ENCODE data around the gene ADAMTSL2. TPM values are rescaled to one million over a fixed set of nuclear protein-coding genes. Genes with fewer than 3 reads are reported as not detected.

ADAMTSL2 gene
- polyA plus RNA-seq, 2 of the 4 experiments (the other 2 are of a cell fraction): not detected

DNA sequence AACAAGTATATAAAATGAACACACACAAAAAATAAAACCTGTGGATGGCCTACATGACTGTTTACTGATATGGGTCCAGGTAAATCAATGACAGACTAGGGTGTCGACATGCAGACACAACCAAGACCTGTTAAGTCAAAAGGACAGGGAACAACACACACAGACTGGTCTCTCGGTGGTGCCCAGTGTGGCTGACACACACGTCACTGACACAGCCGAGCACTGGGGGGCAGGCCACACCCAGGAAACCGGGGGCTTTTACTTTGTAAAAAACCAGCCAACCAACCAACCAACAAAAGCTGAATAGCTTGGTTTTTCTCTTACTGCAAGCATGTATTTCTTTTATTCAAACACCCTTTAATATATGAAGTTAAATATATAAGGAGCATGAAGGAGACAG lies 69.7 kb downstream of the ADAMTSL2 start:
- ChIA-PET CTCF (interaction anchor here (1.3 to 2.0 kb wide), 2 partner anchors 15 to 49 kb away, joined by 3 to 5 read pairs; no protein-coding TSS in a partner anchor), POLR2A (no interaction called here)
- TF ChIP-seq, protein P1, sequence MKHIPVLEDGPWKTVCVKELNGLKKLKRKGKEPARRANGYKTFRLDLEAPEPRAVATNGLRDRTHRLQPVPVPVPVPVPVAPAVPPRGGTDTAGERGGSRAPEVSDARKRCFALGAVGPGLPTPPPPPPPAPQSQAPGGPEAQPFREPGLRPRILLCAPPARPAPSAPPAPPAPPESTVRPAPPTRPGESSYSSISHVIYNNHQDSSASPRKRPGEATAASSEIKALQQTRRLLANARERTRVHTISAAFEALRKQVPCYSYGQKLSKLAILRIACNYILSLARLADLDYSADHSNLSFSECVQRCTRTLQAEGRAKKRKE (CRISPR knock-in tag; IDR thresholded peaks at IDR 0.05; ENCODE audit: low read depth): no peak
- TF ChIP-seq, protein P2, sequence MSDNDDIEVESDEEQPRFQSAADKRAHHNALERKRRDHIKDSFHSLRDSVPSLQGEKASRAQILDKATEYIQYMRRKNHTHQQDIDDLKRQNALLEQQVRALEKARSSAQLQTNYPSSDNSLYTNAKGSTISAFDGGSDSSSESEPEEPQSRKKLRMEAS (IDR thresholded peaks at IDR 0.05): no peak
- no peak for TF ChIP-seq HOXB13 (CRISPR knock-in tag; IDR thresholded peaks at IDR 0.05; ENCODE audit: low read depth)
- TF ChIP-seq, protein P3, sequence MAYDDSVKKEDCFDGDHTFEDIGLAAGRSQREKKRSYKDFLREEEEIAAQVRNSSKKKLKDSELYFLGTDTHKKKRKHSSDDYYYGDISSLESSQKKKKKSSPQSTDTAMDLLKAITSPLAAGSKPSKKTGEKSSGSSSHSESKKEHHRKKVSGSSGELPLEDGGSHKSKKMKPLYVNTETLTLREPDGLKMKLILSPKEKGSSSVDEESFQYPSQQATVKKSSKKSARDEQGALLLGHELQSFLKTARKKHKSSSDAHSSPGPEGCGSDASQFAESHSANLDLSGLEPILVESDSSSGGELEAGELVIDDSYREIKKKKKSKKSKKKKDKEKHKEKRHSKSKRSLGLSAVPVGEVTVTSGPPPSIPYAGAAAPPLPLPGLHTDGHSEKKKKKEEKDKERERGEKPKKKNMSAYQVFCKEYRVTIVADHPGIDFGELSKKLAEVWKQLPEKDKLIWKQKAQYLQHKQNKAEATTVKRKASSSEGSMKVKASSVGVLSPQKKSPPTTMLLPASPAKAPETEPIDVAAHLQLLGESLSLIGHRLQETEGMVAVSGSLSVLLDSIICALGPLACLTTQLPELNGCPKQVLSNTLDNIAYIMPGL (CRISPR knock-in tag; IDR thresholded peaks at IDR 0.05; ENCODE audit: borderline replicate concordance): no peak
- TF ChIP-seq, protein P4, sequence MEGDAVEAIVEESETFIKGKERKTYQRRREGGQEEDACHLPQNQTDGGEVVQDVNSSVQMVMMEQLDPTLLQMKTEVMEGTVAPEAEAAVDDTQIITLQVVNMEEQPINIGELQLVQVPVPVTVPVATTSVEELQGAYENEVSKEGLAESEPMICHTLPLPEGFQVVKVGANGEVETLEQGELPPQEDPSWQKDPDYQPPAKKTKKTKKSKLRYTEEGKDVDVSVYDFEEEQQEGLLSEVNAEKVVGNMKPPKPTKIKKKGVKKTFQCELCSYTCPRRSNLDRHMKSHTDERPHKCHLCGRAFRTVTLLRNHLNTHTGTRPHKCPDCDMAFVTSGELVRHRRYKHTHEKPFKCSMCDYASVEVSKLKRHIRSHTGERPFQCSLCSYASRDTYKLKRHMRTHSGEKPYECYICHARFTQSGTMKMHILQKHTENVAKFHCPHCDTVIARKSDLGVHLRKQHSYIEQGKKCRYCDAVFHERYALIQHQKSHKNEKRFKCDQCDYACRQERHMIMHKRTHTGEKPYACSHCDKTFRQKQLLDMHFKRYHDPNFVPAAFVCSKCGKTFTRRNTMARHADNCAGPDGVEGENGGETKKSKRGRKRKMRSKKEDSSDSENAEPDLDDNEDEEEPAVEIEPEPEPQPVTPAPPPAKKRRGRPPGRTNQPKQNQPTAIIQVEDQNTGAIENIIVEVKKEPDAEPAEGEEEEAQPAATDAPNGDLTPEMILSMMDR (IDR thresholded peaks at IDR 0.05): no peak
- TF ChIP-seq EHF (CRISPR knock-in tag; IDR thresholded peaks at IDR 0.05): no peak
- TF ChIP-seq MAFK (IDR thresholded peaks at IDR 0.05; ENCODE audit: partially characterized antibody): no peak
- no peak for TF ChIP-seq CBX2 (IDR thresholded peaks at IDR 0.05; ENCODE audit: borderline replicate concordance, low read depth)
- TF ChIP-seq MYC (IDR thresholded peaks at IDR 0.05; ENCODE audit: borderline replicate concordance, low read length): no peak
- no peak for TF ChIP-seq SMC3 (IDR thresholded peaks at IDR 0.05)
- TF ChIP-seq MAZ (IDR thresholded peaks at IDR 0.05; ENCODE audit: borderline replicate concordance, low read depth, low read length): no peak
- no peak for TF ChIP-seq RARB (CRISPR knock-in tag; IDR thresholded peaks at IDR 0.05)
- no peak for TF ChIP-seq RCOR1 (IDR thresholded peaks at IDR 0.05; ENCODE audit: low read depth, low read length)
- TF ChIP-seq RAD21 (conservative IDR thresholded peaks at IDR 0.05 in 1 of 2, IDR thresholded peaks at IDR 0.05 in 1 of 2): no peak
- TF ChIP-seq RNF2 (IDR thresholded peaks at IDR 0.05; ENCODE audit: borderline replicate concordance, low read depth): no peak
- TF ChIP-seq NFE2L2 (conservative IDR thresholded peaks at IDR 0.05; ENCODE audit: low read length): no peak
- TF ChIP-seq KDM1A (IDR thresholded peaks at IDR 0.05; ENCODE audit: low read depth): no peak
- TF ChIP-seq RFX5 (IDR thresholded peaks at IDR 0.05): no peak
- no peak for TF ChIP-seq ZSCAN20 (CRISPR knock-in tag; IDR thresholded peaks at IDR 0.05)
- H3K27ac ChIP-seq: no peak overlapping the region
- FAIRE-seq (no peak), ATAC-seq (no peak), DNase-seq (ENCODE audit: low read depth in 1 of 2, low spot score in 1 of 2) (no peak)
- H3K4me2 ChIP-seq: no peak overlapping the region
- H3K9me3 ChIP-seq: peaks cover 2% of the 10 kb centered on the region; the same call in 1 of the 3 replicates
- no peak overlapping the region for H3K4me3 ChIP-seq
- 15% methylated on average over 5 of the region's 5 CpGs for WGBS (ENCODE audit: missing lambda C conversion rate)
- H3K4me1 ChIP-seq: no peaks in the 10 kb centered on the region

DNA sequence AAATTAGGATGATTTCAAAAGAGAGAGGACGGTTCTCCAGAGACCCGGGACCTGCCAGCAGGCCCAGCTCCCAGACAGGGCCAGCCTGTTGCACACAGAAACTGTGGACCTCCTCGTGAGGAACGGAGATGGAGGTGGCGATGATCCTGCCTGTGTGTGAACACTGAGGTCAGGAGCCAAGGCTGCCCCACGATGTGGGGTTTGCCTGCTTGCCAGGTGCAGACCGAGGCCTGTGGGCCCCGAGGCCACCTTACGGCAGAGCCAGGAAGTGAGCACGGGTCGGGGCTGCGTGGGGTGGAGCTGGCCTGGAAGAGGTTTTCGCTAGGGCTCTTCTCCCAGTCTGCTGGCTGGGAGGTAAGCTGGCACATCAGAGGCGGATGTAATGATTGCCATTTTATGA lies 70.4 kb downstream of the ADAMTSL2 start:
- 32% methylated on average over 12 of the region's 14 CpGs for WGBS (ENCODE audit: missing lambda C conversion rate)
- no peak overlapping the region for H3K4me2 ChIP-seq
- DNase-seq (ENCODE audit: low read depth in 1 of 2, low spot score in 1 of 2): no peak
- ATAC-seq: peak in 1 of 2 experiments; percentile 61; a peak in 3 of 6 replicates
- CTCF ChIA-PET: interaction anchor here (1.2 kb wide), 2 partner anchors 11 to 26 kb away, joined by 3 to 4 read pairs; no protein-coding TSS in a partner anchor
- TF ChIP-seq HOXB13 (CRISPR knock-in tag; IDR thresholded peaks at IDR 0.05; ENCODE audit: low read depth) (no peak), RARB (CRISPR knock-in tag; IDR thresholded peaks at IDR 0.05) (no peak), HOXA7 (CRISPR knock-in tag; IDR thresholded peaks at IDR 0.05) (no peak)
- H3K27ac ChIP-seq: no peak overlapping the region
- H3K4me1 ChIP-seq: no peaks in the 10 kb centered on the region
- no peak overlapping the region for H3K4me3 ChIP-seq
- FAIRE-seq: no peak
- H3K9me3 ChIP-seq: no peaks in the 10 kb centered on the region
- POLR2A ChIA-PET: no interaction called here
